Astrocyte (in vitro differentiated cells and primary cell): ENCODE data around the gene GHITM. TPM values are rescaled to one million over a fixed set of nuclear protein-coding genes. Genes with fewer than 3 reads are reported as not detected.

Experiments used
- DNase-seq: peaks from one replicate; pipeline ENCODE4 v3.0.0-alpha.2; 2010; ENCODE audit warnings: low read depth
- FAIRE-seq: peaks from 2 replicates; lab custom pipeline; 2011; peaks lifted over from hg19 to GRCh38; lab: Jason Lieb, UNC
- H2AFZ ChIP-seq: 2 replicates; pipeline ENCODE4 v1.6.0; 2012; ENCODE audit warnings: low read depth, low read length, inconsistent platforms
- H3K27ac ChIP-seq: 2 replicates; pipeline ENCODE4 v1.5.1; 2011; ENCODE audit warnings: low read depth, low read length, inconsistent platforms
- H3K27me3 ChIP-seq: 2 replicates; pipeline ENCODE4 v1.6.0; 2011; ENCODE audit warnings: low read length, inconsistent platforms; ENCODE audit not compliant: insufficient read depth
- H3K36me3 ChIP-seq: 2 replicates; pipeline ENCODE4 v1.5.1; 2011; ENCODE audit warnings: low read length, inconsistent platforms; ENCODE audit not compliant: insufficient read depth
- H3K4me1 ChIP-seq: 2 replicates; pipeline ENCODE4 v1.5.1; 2011; ENCODE audit warnings: low read length, inconsistent platforms; ENCODE audit not compliant: insufficient read depth
- H3K4me2 ChIP-seq: 2 replicates; pipeline ENCODE4 v1.6.0; 2012; ENCODE audit warnings: low read length, inconsistent platforms
- H3K4me3 ChIP-seq: 2 replicates; pipeline ENCODE4 v1.5.1; 2011; ENCODE audit warnings: low read depth, mild to moderate bottlenecking, low read length, inconsistent platforms; ENCODE audit not compliant: insufficient read depth
- H3K79me2 ChIP-seq: 2 replicates; pipeline ENCODE4 v1.6.0; 2012; ENCODE audit warnings: mild to moderate bottlenecking, low read length, inconsistent platforms; ENCODE audit not compliant: insufficient read depth
- H3K9ac ChIP-seq: 2 replicates; pipeline ENCODE4 v1.6.0; 2012; ENCODE audit warnings: mild to moderate bottlenecking, low read length, inconsistent platforms
- H3K9me3 ChIP-seq: 2 replicates; pipeline ENCODE4 v1.5.1; 2012; ENCODE audit warnings: low read depth, mild to moderate bottlenecking, low read length, inconsistent platforms; ENCODE audit not compliant: insufficient read depth
- H4K20me1 ChIP-seq: 2 replicates; pipeline ENCODE4 v1.6.0; 2012; ENCODE audit warnings: low read length, inconsistent platforms; ENCODE audit not compliant: insufficient read depth
- H3K27ac Mint-ChIP-seq: one replicate; pipeline ENCODE4 v1.8.0; 2021; ENCODE audit warnings: mild to moderate bottlenecking, mixed read lengths; ENCODE audit not compliant: unreplicated experiment
- H3K27me3 Mint-ChIP-seq: one replicate; pipeline ENCODE4 v1.8.0; 2021; ENCODE audit warnings: low read depth, mixed read lengths; ENCODE audit not compliant: unreplicated experiment
- H3K36me3 Mint-ChIP-seq: one replicate; pipeline ENCODE4 v1.8.0; 2021; ENCODE audit warnings: low read depth, mixed read lengths; ENCODE audit not compliant: unreplicated experiment
- H3K4me1 Mint-ChIP-seq: one replicate; pipeline ENCODE4 v1.8.0; 2021; ENCODE audit warnings: low read depth, mixed read lengths; ENCODE audit not compliant: unreplicated experiment
- H3K4me3 Mint-ChIP-seq: one replicate; pipeline ENCODE4 v1.8.0; 2021; ENCODE audit warnings: mild to moderate bottlenecking, moderate library complexity, mixed read lengths; ENCODE audit not compliant: unreplicated experiment
- H3K9me3 Mint-ChIP-seq: one replicate; pipeline ENCODE4 v1.8.0; 2021; ENCODE audit warnings: mild to moderate bottlenecking, mixed read lengths; ENCODE audit not compliant: unreplicated experiment
- EZH2 ChIP-seq: IDR thresholded peaks from 2 replicates; pipeline ENCODE4 v1.6.1; 2012; ENCODE audit warnings: mild to moderate bottlenecking, low read length, inconsistent platforms; ENCODE audit not compliant: insufficient read depth
- total RNA-seq: library from RNA; stranded (reverse); gene quantifications from 2 replicates; pipeline ENCODE4 v1.2.1, GENCODE V29; 2021
- TF ChIP-seq, protein P1 (sequence below): IDR thresholded peaks from 2 replicates; pipeline ENCODE4 v1.5.1; 2011; ENCODE audit warnings: low read depth, mild to moderate bottlenecking, inconsistent platforms, low read length, moderate library complexity; ENCODE audit not compliant: insufficient read depth

GHITM gene
- total RNA-seq, 1 donor from 2014 or later: 143 TPM

- Histone ChIP-seq H2AFZ (no peak overlapping the region), H3K27ac (no peak overlapping the region), H3K4me1 (no peaks in the 10 kb centered on the region), H3K36me3 (no peaks in the 10 kb centered on the region), H3K4me3 (no peak overlapping the region), H3K27me3 (no peaks in the 10 kb centered on the region), H3K9ac (no peak overlapping the region), H3K79me2 (no peaks in the 10 kb centered on the region), H3K4me2 (no peak overlapping the region), H4K20me1 (no peaks in the 10 kb centered on the region), H3K9me3 (no peaks in the 10 kb centered on the region)
- H3K4me1 Mint-ChIP-seq: no peaks in the 10 kb centered on the region
- no peaks in the 10 kb centered on the region for H3K9me3 Mint-ChIP-seq
- FAIRE-seq: no peak
- H3K36me3 Mint-ChIP-seq: no peaks in the 10 kb centered on the region
- H3K27ac Mint-ChIP-seq: no peak overlapping the region
- no peak overlapping the region for H3K4me3 Mint-ChIP-seq
- H3K27me3 Mint-ChIP-seq: no peaks in the 10 kb centered on the region
- DNase-seq: no peak
- no peak for TF ChIP-seq EZH2
- TF ChIP-seq, protein P1, sequence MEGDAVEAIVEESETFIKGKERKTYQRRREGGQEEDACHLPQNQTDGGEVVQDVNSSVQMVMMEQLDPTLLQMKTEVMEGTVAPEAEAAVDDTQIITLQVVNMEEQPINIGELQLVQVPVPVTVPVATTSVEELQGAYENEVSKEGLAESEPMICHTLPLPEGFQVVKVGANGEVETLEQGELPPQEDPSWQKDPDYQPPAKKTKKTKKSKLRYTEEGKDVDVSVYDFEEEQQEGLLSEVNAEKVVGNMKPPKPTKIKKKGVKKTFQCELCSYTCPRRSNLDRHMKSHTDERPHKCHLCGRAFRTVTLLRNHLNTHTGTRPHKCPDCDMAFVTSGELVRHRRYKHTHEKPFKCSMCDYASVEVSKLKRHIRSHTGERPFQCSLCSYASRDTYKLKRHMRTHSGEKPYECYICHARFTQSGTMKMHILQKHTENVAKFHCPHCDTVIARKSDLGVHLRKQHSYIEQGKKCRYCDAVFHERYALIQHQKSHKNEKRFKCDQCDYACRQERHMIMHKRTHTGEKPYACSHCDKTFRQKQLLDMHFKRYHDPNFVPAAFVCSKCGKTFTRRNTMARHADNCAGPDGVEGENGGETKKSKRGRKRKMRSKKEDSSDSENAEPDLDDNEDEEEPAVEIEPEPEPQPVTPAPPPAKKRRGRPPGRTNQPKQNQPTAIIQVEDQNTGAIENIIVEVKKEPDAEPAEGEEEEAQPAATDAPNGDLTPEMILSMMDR: no peak
Measured at GRCh38 chr10:84181631-84182030, 42.3 kb downstream of the GHITM start.

DNA sequence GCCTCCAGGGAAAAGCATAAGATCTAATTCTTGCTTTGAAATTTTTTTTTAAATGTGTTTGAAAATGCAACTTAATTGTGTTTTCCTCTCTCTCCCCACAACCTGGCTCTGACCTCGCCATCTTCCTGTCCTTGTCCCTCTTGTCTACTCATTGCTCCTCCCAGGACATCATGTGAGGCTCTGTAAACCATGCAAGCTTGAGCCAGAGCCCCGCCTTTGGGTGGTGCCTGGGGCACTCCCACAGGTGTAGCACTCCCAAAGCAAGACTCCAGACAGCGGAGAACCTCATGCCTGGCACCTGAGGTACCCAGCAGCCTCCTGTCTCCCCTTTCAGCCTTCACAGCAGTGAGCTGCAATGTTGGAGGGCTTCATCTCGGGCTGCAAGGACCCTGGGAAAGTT, 45.2 kb downstream of the GHITM start:
- no peak overlapping the region for H2AFZ ChIP-seq
- no peaks in the 10 kb centered on the region for H3K27me3 ChIP-seq
- H3K4me1 Mint-ChIP-seq: no peaks in the 10 kb centered on the region
- no peaks in the 10 kb centered on the region for H3K36me3 ChIP-seq
- H3K4me3 ChIP-seq: no peak overlapping the region
- peaks cover 6% of the 10 kb centered on the region for H3K27me3 Mint-ChIP-seq
- H3K9me3 Mint-ChIP-seq: no peaks in the 10 kb centered on the region
- H3K9me3 ChIP-seq: no peaks in the 10 kb centered on the region
- no peak for FAIRE-seq
- H3K79me2 ChIP-seq: no peaks in the 10 kb centered on the region
- DNase-seq: no peak
- H3K4me2 ChIP-seq: no peak overlapping the region
- no peaks in the 10 kb centered on the region for H3K4me1 ChIP-seq
- H3K27ac ChIP-seq: no peak overlapping the region
- no peaks in the 10 kb centered on the region for H3K36me3 Mint-ChIP-seq
- no peak overlapping the region for H3K9ac ChIP-seq
- H3K4me3 Mint-ChIP-seq: no peak overlapping the region
- no peak overlapping the region for H3K27ac Mint-ChIP-seq
- no peaks in the 10 kb centered on the region for H4K20me1 ChIP-seq
- no peak for TF ChIP-seq EZH2
- TF ChIP-seq, protein P1: no peak

- no peak overlapping the region for H2AFZ ChIP-seq
- no peak overlapping the region for H3K4me3 Mint-ChIP-seq
- no peaks in the 10 kb centered on the region for H3K36me3 ChIP-seq
- FAIRE-seq: no peak
- H3K27me3 Mint-ChIP-seq: peaks cover 6% of the 10 kb centered on the region
- H3K9ac ChIP-seq: no peak overlapping the region
- H3K4me2 ChIP-seq: no peak overlapping the region
- no peaks in the 10 kb centered on the region for H3K4me1 Mint-ChIP-seq
- H3K9me3 ChIP-seq: no peaks in the 10 kb centered on the region
- no peaks in the 10 kb centered on the region for H3K36me3 Mint-ChIP-seq
- no peaks in the 10 kb centered on the region for H3K4me1 ChIP-seq
- H3K27ac ChIP-seq: no peak overlapping the region
- no peaks in the 10 kb centered on the region for H4K20me1 ChIP-seq
- TF ChIP-seq, protein P1: no peak
- no peak for TF ChIP-seq EZH2
- no peaks in the 10 kb centered on the region for H3K79me2 ChIP-seq
- H3K4me3 ChIP-seq: no peak overlapping the region
- no peaks in the 10 kb centered on the region for H3K27me3 ChIP-seq
- no peak overlapping the region for H3K27ac Mint-ChIP-seq
- H3K9me3 Mint-ChIP-seq: no peaks in the 10 kb centered on the region
- DNase-seq: no peak
Measured at GRCh38 chr10:84185526-84186175, 46.3 kb downstream of the GHITM start.
